ENCODE measurements around the gene ZNF823.

ZNF823 gene

DNA sequence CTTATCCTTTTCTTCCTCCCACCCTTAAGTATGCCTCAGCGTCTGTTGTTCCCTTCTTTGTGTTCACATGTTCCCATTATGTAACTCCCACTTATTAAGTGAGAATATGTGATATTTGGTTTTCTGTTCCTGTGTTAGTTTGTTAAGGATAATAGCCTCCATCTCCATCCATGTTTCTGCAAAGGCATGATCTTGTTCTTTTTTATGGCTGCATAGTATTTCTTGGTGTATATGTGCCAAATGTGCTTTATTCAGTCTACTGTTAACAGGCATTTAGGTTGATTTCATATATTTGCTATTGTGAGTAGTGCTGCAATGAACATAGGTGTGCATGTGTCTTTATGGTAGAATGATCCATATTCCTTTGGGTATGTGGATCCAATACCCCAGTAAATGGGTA is 24.9 kb upstream of the ZNF823 start:
- Histone ChIP-seq H3K27ac (ENCODE audit: extremely low read depth, low read depth, low read length) (no peak overlapping the region), H3K9me3 (ENCODE audit: control insufficient read depth, insufficient read depth, low read depth, low read length) (no peaks in the 10 kb centered on the region), H3K4me1 (ENCODE audit: control insufficient read depth, insufficient read depth, low read length) (no peaks in the 10 kb centered on the region), H3K4me3 (ENCODE audit: low read depth, low read length) (no peak overlapping the region), H3K36me3 (ENCODE audit: control insufficient read depth in 2 of 2, insufficient read depth in 1 of 2, low read length in 2 of 2) (no peaks in the 10 kb centered on the region)
- ChIA-PET POLR2A (interaction anchor here (0.6 kb wide), 1 partner anchor 51 kb away, joined by 3 read pairs; no protein-coding TSS in a partner anchor), CTCF (no interaction called here)
- TF ChIP-seq ZNF146 (tag by site-specific recombination; IDR thresholded peaks at IDR 0.05) (peak; percentile 62), ZNF138 (tag by site-specific recombination; IDR thresholded peaks at IDR 0.05; ENCODE audit: borderline replicate concordance) (no peak)

DNA sequence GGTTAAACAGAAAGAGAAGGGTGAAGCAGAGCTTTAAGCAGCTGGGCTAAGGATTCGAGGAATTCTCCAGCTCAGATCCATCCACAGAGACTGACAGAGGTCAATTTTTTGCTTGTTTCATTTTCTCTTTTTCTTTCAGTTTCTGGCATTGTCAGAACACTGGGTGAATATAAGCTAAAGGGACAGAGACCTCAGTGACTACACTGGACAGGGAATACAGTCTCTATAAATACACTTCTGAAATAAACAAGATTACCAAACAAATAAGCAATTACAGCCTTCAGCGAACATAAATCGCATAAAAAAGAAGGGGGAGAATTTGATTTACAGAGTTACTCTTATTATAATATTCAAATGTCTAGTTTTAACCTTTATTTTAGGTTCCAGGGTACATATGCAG is 24.4 kb upstream of the ZNF823 start:
- H3K27ac ChIP-seq (ENCODE audit: extremely low read depth, low read depth, low read length), result no peak overlapping the region
- no peak overlapping the region for H3K4me3 ChIP-seq (ENCODE audit: low read depth, low read length)
- ChIA-PET CTCF (interaction anchor here (0.9 kb wide), 1 partner anchor 34 kb away, joined by 3 read pairs; no protein-coding TSS in a partner anchor), POLR2A (interaction anchor here (0.6 kb wide), 1 partner anchor 52 kb away, joined by 3 read pairs; no protein-coding TSS in a partner anchor)
- no peaks in the 10 kb centered on the region for H3K4me1 ChIP-seq (ENCODE audit: control insufficient read depth, insufficient read depth, low read length)
- no peaks in the 10 kb centered on the region for H3K36me3 ChIP-seq (ENCODE audit: control insufficient read depth in 2 of 2, insufficient read depth in 1 of 2, low read length in 2 of 2)
- TF ChIP-seq ZNF138 (tag by site-specific recombination; IDR thresholded peaks at IDR 0.05; ENCODE audit: borderline replicate concordance) (no peak), ZNF202 (tag by site-specific recombination; IDR thresholded peaks at IDR 0.05; ENCODE audit: borderline replicate concordance) (no peak), ZFP41 (tag by site-specific recombination; IDR thresholded peaks at IDR 0.05; ENCODE audit: borderline replicate concordance) (no peak), ZNF558 (tag by site-specific recombination; IDR thresholded peaks at IDR 0.05) (no peak), GFI1B (tag by site-specific recombination; IDR thresholded peaks at IDR 0.05) (no peak)
- no peaks in the 10 kb centered on the region for H3K9me3 ChIP-seq (ENCODE audit: control insufficient read depth, insufficient read depth, low read depth, low read length)

DNA sequence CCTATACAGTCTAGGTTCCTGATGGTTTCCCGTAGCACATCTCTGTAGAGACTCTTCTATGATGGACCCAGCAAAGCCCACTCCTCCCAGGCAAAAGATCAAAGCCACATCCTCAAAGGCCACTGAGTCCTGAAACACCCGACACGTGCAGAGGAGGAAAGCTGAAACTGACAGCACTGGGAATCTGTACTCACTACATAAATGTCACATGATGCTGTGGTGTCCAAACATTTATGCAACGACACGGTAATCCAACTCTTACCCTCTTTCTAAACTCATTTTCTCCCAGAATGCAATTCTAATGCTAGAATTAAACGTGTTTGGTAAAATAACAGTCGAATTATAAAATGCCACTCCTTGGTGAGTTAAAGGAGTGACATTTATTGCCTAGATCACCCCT is 21.1 kb upstream of the ZNF823 start:
- CTCF ChIA-PET, result no interaction called here

DNA sequence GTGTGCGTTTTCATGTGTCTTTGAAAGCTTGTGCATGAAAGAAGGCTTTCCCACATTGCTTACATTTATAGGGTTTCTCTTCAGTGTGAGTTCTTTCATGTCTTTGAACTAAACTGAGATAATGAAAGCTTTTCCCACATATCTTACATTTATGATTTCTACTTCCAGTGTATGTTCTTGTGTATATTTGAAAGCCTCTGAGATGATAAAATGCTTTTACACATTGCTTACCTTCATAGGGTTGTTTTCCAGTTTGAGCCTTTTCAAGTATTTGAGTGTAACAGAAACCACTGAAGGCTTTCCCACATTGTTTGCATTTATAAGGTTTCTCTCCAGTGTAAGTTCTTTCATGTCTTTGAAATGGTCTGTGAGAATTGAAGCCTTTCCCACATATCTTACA is 18.2 kb upstream of the ZNF823 start:
- ChIA-PET CTCF (interaction anchor here (0.8 kb wide), 1 partner anchor 41 kb away, joined by 3 read pairs; the partner anchor contains the start of gene ZNF491), POLR2A (no interaction called here)
- Histone ChIP-seq H3K36me3 (ENCODE audit: control insufficient read depth in 2 of 2, insufficient read depth in 1 of 2, low read length in 2 of 2) (no peaks in the 10 kb centered on the region), H3K4me3 (ENCODE audit: low read depth, low read length) (no peak overlapping the region), H3K4me1 (ENCODE audit: control insufficient read depth, insufficient read depth, low read length) (no peaks in the 10 kb centered on the region), H3K27ac (ENCODE audit: extremely low read depth, low read depth, low read length) (no peak overlapping the region), H3K9me3 (ENCODE audit: control insufficient read depth, insufficient read depth, low read depth, low read length) (no peaks in the 10 kb centered on the region)
- peak; percentile 95 for TF ChIP-seq SETDB1 (IDR thresholded peaks at IDR 0.05; ENCODE audit: insufficient read length, low read length)
- no peak for TF ChIP-seq ZNF157 (tag by site-specific recombination; IDR thresholded peaks at IDR 0.05)
- TF ChIP-seq ZNF785 (tag by site-specific recombination; IDR thresholded peaks at IDR 0.05), result no peak
- no peak for TF ChIP-seq ZNF132 (tag by site-specific recombination; IDR thresholded peaks at IDR 0.05; ENCODE audit: borderline replicate concordance)

More for the DNA sequence above, 21.1 kb upstream of the ZNF823 start:
- H3K4me1 ChIP-seq (ENCODE audit: control insufficient read depth, insufficient read depth, low read length), result no peaks in the 10 kb centered on the region
- H3K36me3 ChIP-seq (ENCODE audit: control insufficient read depth in 2 of 2, insufficient read depth in 1 of 2, low read length in 2 of 2), result no peaks in the 10 kb centered on the region
- no peak overlapping the region for H3K4me3 ChIP-seq (ENCODE audit: low read depth, low read length)
- H3K9me3 ChIP-seq (ENCODE audit: control insufficient read depth, insufficient read depth, low read depth, low read length), result no peaks in the 10 kb centered on the region
- POLR2A ChIA-PET, result no interaction called here
- no peak for TF ChIP-seq SALL2 (tag by site-specific recombination; IDR thresholded peaks at IDR 0.05; ENCODE audit: borderline replicate concordance)
- TF ChIP-seq ZNF747 (tag by site-specific recombination; IDR thresholded peaks at IDR 0.05), result no peak
- TF ChIP-seq ZFHX2 (tag by site-specific recombination; conservative IDR thresholded peaks at IDR 0.05), result no peak
- TF ChIP-seq ZEB2 (tag by site-specific recombination; IDR thresholded peaks at IDR 0.05), result no peak
- TF ChIP-seq ZNF175 (tag by site-specific recombination; IDR thresholded peaks at IDR 0.05), result no peak
- TF ChIP-seq ZNF416 (tag by site-specific recombination; IDR thresholded peaks at IDR 0.05), result no peak
- no peak for TF ChIP-seq SP2 (tag by site-specific recombination; IDR thresholded peaks at IDR 0.05)
- no peak overlapping the region for H3K27ac ChIP-seq (ENCODE audit: extremely low read depth, low read depth, low read length)

DNA sequence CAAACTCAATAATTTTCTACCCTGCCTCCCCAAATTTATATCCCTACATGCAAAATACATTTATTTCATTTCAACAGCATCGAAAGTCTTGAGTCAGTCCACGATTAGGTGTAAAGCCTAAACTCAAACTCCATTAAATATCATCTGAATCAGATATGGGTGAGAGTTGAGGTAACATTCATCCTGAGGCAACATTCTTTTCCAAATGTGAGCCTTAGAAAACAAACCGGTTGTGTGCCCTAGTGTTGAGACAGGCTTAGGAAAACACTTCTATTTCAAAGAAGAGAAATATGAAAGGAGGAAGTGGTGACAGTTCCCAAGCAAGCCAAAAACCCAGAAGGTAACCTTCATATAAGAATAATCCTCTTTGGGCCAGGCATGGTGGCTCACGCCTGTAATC is 15.9 kb upstream of the ZNF823 start:
- CTCF ChIA-PET, result no interaction called here
- Histone ChIP-seq H3K4me1 (ENCODE audit: control insufficient read depth, insufficient read depth, low read length) (no peaks in the 10 kb centered on the region), H3K4me3 (ENCODE audit: low read depth, low read length) (no peak overlapping the region), H3K36me3 (ENCODE audit: control insufficient read depth in 2 of 2, insufficient read depth in 1 of 2, low read length in 2 of 2) (no peaks in the 10 kb centered on the region), H3K9me3 (ENCODE audit: control insufficient read depth, insufficient read depth, low read depth, low read length) (no peaks in the 10 kb centered on the region), H3K27ac (ENCODE audit: extremely low read depth, low read depth, low read length) (no peak overlapping the region)
- POLR2A ChIA-PET, result no interaction called here
- no peak for TF ChIP-seq BCL11B (tag by site-specific recombination; IDR thresholded peaks at IDR 0.05; ENCODE audit: low read depth)
- TF ChIP-seq ZNF133 (tag by site-specific recombination; IDR thresholded peaks at IDR 0.05), result no peak
- TF ChIP-seq ZNF768 (tag by site-specific recombination; IDR thresholded peaks at IDR 0.05), result no peak
- TF ChIP-seq ZNF560 (tag by site-specific recombination; IDR thresholded peaks at IDR 0.05; ENCODE audit: borderline replicate concordance), result no peak
- no peak for TF ChIP-seq ZNF350 (tag by site-specific recombination; IDR thresholded peaks at IDR 0.05)
- no peak for TF ChIP-seq ZNF23 (tag by site-specific recombination; IDR thresholded peaks at IDR 0.05; ENCODE audit: borderline replicate concordance)
- TF ChIP-seq ZNF214 (tag by site-specific recombination; IDR thresholded peaks at IDR 0.05; ENCODE audit: borderline replicate concordance), result no peak
- no peak for TF ChIP-seq ZNF571 (tag by site-specific recombination; IDR thresholded peaks at IDR 0.05)
- TF ChIP-seq, protein P1, sequence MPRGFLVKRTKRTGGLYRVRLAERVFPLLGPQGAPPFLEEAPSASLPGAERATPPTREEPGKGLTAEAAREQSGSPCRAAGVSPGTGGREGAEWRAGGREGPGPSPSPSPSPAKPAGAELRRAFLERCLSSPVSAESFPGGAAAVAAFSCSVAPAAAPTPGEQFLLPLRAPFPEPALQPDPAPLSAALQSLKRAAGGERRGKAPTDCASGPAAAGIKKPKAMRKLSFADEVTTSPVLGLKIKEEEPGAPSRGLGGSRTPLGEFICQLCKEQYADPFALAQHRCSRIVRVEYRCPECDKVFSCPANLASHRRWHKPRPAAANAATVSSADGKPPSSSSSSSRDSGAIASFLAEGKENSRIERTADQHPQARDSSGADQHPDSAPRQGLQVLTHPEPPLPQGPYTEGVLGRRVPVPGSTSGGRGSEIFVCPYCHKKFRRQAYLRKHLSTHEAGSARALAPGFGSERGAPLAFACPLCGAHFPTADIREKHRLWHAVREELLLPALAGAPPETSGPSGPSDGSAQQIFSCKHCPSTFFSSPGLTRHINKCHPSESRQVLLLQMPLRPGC (tag by site-specific recombination; IDR thresholded peaks at IDR 0.05), result no peak

Data from HEK293 (cell line).